DND-41 (cell line): ENCODE data around the gene BIRC3.

Experiments used
- ATAC-seq: fragments of 200-7000 bp; cut with Tn5 transposase; 3 replicates; pipeline ENCODE4 v1.9.1; 2021; ENCODE audit warnings: low read depth; ENCODE audit not compliant: insufficient read depth
- DNase-seq: peaks from one replicate; pipeline ENCODE4 v3.0.0-alpha.2; 2020
- H2AFZ ChIP-seq: 2 replicates; pipeline ENCODE4 v1.6.0; 2012; ENCODE audit warnings: low read depth, low read length
- H3K27ac ChIP-seq: 2 replicates; pipeline ENCODE4 v1.5.1; 2012; ENCODE audit warnings: low read length, inconsistent platforms
- H3K27me3 ChIP-seq: fragments of 200-600 bp; sonication (generic); 2 replicates; pipeline ENCODE4 v1.6.0; 2012; ENCODE audit warnings: low read length, mild to moderate bottlenecking, inconsistent platforms; ENCODE audit not compliant: insufficient read depth, poor library complexity
- H3K36me3 ChIP-seq: 2 replicates; pipeline ENCODE4 v1.5.1; 2012; ENCODE audit warnings: low read length, inconsistent platforms; ENCODE audit not compliant: insufficient read depth
- H3K4me1 ChIP-seq: 2 replicates; pipeline ENCODE4 v1.5.1; 2012; ENCODE audit warnings: mild to moderate bottlenecking, low read length; ENCODE audit not compliant: insufficient read depth
- H3K4me2 ChIP-seq: 2 replicates; pipeline ENCODE4 v1.6.0; 2012; ENCODE audit warnings: mild to moderate bottlenecking, moderate library complexity, low read length, inconsistent platforms; ENCODE audit not compliant: insufficient read depth
- H3K4me3 ChIP-seq, 2 experiments: fragments of 200-600 bp in 1 of 2; shearing (Covaris generic) in 1 of 2; 2 replicates each; pipeline ENCODE4 v1.5.1; 2012 to 2016; ENCODE audit warnings: inconsistent platforms in 2 of 2, low read length in 2 of 2, mild to moderate bottlenecking in 2 of 2, low read depth in 1 of 2, moderate library complexity in 1 of 2
- H3K79me2 ChIP-seq: 2 replicates; pipeline ENCODE4 v1.6.0; 2012; ENCODE audit warnings: low read length, inconsistent platforms; ENCODE audit not compliant: insufficient read depth
- H3K9ac ChIP-seq: 2 replicates; pipeline ENCODE4 v1.6.0; 2012; ENCODE audit warnings: low read depth, mild to moderate bottlenecking, inconsistent platforms, low read length, moderate library complexity
- H3K9me3 ChIP-seq: 2 replicates; pipeline ENCODE4 v1.5.1; 2012; ENCODE audit warnings: low read length, moderate library complexity, mild to moderate bottlenecking, inconsistent platforms; ENCODE audit not compliant: insufficient read depth, severe bottlenecking
- H4K20me1 ChIP-seq: 2 replicates; pipeline ENCODE4 v1.6.0; 2012; ENCODE audit warnings: low read length; ENCODE audit not compliant: insufficient read depth
- EZH2 ChIP-seq: IDR thresholded peaks from 3 replicates; pipeline ENCODE4 v1.6.1; 2012; ENCODE audit warnings: borderline replicate concordance, low read depth, mild to moderate bottlenecking, moderate library complexity, low read length, inconsistent platforms; ENCODE audit not compliant: severe bottlenecking
- TF ChIP-seq, protein P1 (sequence below): IDR thresholded peaks from 2 replicates; pipeline ENCODE4 v1.5.1; 2012; ENCODE audit warnings: borderline replicate concordance, low read length, moderate library complexity, mild to moderate bottlenecking; ENCODE audit not compliant: poor library complexity, severe bottlenecking; ENCODE audit errors: extremely low read depth

BIRC3 gene

GRCh38 chr11:102314784-102315183 lies 2.5 kb upstream of the BIRC3 start:
- H3K4me3 ChIP-seq = no peak overlapping the region
- H4K20me1 ChIP-seq = no peaks in the 10 kb centered on the region
- H3K4me1 ChIP-seq = peaks cover 50% of the 10 kb centered on the region
- no peaks in the 10 kb centered on the region for H3K79me2 ChIP-seq
- no peak for ATAC-seq
- no peak overlapping the region for H3K27ac ChIP-seq
- no peak overlapping the region for H2AFZ ChIP-seq
- H3K9ac ChIP-seq = no peak overlapping the region
- no peaks in the 10 kb centered on the region for H3K9me3 ChIP-seq
- no peaks in the 10 kb centered on the region for H3K36me3 ChIP-seq
- H3K4me2 ChIP-seq = no peak overlapping the region
- H3K27me3 ChIP-seq = no peaks in the 10 kb centered on the region
- no peak for DNase-seq
- TF ChIP-seq, protein P1, sequence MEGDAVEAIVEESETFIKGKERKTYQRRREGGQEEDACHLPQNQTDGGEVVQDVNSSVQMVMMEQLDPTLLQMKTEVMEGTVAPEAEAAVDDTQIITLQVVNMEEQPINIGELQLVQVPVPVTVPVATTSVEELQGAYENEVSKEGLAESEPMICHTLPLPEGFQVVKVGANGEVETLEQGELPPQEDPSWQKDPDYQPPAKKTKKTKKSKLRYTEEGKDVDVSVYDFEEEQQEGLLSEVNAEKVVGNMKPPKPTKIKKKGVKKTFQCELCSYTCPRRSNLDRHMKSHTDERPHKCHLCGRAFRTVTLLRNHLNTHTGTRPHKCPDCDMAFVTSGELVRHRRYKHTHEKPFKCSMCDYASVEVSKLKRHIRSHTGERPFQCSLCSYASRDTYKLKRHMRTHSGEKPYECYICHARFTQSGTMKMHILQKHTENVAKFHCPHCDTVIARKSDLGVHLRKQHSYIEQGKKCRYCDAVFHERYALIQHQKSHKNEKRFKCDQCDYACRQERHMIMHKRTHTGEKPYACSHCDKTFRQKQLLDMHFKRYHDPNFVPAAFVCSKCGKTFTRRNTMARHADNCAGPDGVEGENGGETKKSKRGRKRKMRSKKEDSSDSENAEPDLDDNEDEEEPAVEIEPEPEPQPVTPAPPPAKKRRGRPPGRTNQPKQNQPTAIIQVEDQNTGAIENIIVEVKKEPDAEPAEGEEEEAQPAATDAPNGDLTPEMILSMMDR = no peak
- TF ChIP-seq EZH2 = no peak

- H3K27ac ChIP-seq = no peak overlapping the region
- H3K4me3 ChIP-seq = no peak overlapping the region
- ATAC-seq = no peak
- peak overlapping the region; percentile 86; the same call in 1 of the 2 replicates for H3K4me2 ChIP-seq
- H3K9ac ChIP-seq = no peak overlapping the region
- TF ChIP-seq, protein P1 = no peak
- TF ChIP-seq EZH2 = no peak
- peaks cover 67% of the 10 kb centered on the region for H3K4me1 ChIP-seq
- no peaks in the 10 kb centered on the region for H3K36me3 ChIP-seq
- no peaks in the 10 kb centered on the region for H3K79me2 ChIP-seq
- H3K9me3 ChIP-seq = no peaks in the 10 kb centered on the region
- H4K20me1 ChIP-seq = no peaks in the 10 kb centered on the region
- no peaks in the 10 kb centered on the region for H3K27me3 ChIP-seq
- no peak for DNase-seq
- no peak overlapping the region for H2AFZ ChIP-seq
Measured at GRCh38 chr11:102316346-102316904, 859 bp upstream of the BIRC3 start.

- Histone ChIP-seq H3K4me2 (peak overlapping the region; percentile 86), H3K9me3 (no peaks in the 10 kb centered on the region), H3K9ac (peak overlapping the region; percentile 57), H3K79me2 (no peaks in the 10 kb centered on the region), H2AFZ (peak overlapping the region; percentile 86), H4K20me1 (no peaks in the 10 kb centered on the region), H3K36me3 (no peaks in the 10 kb centered on the region), H3K4me3 (peak overlapping the region; percentile 27 to 73; a peak in 3 of 4 replicates), H3K4me1 (peaks cover 71% of the 10 kb centered on the region), H3K27ac (peak overlapping the region; percentile 72), H3K27me3 (no peaks in the 10 kb centered on the region)
- ATAC-seq (no peak; the same call in 2 of the 3 replicates), DNase-seq (no peak)
- no peak for TF ChIP-seq EZH2
- TF ChIP-seq, protein P1 = no peak
Measured at GRCh38 chr11:102317768-102318103, 452 bp downstream of the BIRC3 start.
